Activated CD8-positive, alpha-beta memory T cell treated with anti-CD3 and anti-CD28 coated beads, Interleukin-2, amount 50 U/mL, for 4 hours (primary cell): Measurements from ENCODE around the gene TAF8.

Source experiments
- DNase-seq: peaks from one replicate; pipeline ENCODE4 v3.0.0-alpha.2; 2020

TAF8 gene

DNA sequence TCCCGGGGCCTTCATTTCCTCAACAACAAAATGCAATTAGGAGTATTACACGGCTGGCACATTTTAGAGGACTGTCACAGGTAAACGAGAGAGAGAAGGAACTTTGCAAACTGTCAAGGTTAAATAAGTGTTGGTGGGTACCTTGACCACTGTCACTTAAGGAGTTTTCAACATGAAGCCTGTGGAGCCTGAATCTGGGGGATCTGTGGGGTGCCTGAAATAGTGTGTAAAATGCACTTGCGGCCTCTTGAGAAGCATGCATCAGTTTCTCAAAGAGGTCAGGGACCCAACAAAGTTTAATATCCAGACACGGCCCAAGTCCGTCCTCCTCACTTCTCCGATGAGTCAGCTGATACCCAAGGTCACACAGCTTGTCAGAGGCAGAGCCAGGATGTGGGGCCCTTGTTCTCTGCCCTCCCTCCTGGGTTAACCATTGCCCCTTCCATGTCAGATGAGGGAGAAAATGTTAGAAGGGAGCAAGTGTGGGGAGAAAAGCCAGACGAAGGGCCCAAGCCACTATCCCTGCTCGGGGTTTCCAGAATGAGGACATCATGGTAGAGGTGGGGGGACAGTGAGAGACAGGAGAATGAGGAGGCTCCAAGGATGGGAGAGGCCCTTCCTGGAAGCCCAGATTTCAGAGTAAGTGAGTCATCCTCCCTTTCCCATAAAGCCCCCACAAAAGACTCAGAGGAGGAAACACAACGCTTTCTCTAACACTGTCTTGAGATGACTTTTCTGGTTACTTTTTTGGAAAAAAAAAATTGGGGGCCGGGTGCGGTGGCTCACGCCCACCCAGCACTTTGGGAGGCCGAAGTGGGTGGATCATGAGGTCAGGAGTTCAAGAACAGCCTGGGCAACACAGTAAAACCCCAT is 49.9 kb downstream of the TAF8 start:
- DNase-seq = no peak

DNA sequence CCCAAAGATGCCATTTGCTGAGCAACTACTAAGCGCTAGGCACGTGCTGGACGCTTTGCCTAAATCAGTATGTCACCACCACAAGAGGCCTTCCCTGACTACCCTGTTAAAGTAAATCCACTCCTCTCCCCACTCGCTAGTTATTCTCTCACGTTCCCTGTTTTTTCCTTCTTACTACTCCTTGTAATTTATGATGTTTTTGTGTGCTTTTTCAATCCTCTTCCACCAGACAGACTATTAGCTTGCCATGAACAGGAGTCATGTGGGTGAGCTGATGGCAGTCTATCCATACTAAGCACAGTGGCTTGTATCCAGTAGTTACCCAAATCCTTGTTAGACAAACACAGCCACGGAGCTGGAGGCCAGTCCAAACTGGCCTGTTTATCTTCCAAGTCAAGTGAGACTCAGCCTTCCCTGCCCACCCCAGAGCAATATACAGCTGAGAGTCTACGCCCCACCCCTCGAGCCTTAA is 50.9 kb downstream of the TAF8 start:
- DNase-seq = no peak

DNA sequence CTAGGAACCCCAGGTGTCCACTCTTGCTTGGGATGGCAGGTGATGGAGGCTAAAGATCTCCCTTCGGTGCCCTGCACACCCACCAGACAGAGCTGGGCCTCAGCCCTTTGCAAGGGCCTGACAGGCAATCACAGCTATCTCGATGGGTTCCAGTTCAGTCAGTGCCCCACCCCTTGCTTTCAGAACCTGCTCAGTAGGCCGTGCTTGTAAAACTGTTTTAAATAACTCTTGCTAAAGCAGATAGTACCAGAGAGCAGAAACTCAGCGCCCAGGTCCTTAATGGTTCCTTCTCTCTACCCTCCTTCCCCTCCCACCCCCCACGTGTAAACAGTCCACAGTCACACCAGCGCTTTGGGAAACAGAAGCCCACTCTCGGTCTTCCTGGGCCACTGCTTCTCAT is 52.9 kb downstream of the TAF8 start:
- DNase-seq = no peak

- no peak for DNase-seq
Measured at GRCh38 chr6:42103753-42104094, 53.4 kb downstream of the TAF8 start.

DNA sequence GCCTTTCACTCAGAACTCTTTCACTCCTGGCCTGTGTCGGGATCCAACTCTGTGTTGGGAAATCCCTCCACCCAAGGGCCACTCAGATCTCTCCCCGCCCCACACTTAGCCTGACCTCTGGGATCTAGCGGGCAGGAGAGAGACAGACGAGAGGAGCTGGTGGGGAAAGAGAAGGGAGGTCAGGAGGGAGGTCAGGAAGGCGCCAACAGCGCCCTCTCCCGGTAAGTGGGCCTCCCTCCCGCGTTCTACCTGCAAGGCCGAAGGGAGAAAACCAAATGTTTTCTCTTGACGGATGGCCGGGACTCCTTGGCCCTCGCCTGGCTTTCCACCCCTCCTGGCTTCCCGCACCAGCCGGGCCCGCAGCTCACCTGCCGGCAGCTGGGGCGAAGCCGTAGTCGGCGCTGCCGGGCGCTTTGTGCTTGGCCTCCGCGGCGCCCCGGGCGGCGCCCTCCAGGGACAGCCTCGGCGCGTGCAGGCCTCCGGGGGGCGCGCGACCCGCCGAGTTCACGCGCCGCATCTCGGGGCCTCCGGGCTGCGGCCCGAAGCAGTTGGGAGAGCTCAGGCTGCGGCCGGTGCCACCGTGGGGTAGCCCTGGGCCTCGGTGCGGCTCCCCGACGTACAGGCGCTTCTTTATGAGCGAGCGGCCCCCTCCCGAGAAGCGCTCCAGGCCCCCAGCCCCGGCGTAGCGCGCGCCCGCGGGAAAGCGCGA is 53.9 kb downstream of the TAF8 start:
- DNase-seq = peak; percentile 71

- no peak for DNase-seq
Measured at GRCh38 chr6:42104804-42105125, 54.4 kb downstream of the TAF8 start.

- no peak for DNase-seq
Measured at GRCh38 chr6:42105156-42105648, 54.9 kb downstream of the TAF8 start.

DNA sequence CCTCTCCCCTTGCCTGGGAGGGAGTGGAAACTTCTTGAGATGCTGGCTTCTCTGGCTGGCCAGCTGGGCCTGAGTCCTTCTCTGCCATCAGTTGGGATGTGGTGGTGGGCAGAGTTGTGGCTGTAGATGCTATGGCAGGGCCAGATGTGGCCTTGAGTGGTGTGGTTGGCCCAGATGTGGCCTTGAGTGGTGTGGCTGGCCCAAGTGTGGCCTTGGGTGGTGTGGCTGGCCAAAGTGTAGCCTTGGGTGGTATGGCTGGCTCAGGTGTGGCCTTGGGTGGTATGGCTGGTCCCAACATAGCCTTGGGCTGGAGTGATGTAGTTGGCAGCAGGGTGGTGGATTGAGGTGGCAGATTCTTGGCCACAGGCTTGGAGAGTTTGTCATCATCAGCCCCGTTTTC is 55.4 kb downstream of the TAF8 start:
- DNase-seq = no peak

DNA sequence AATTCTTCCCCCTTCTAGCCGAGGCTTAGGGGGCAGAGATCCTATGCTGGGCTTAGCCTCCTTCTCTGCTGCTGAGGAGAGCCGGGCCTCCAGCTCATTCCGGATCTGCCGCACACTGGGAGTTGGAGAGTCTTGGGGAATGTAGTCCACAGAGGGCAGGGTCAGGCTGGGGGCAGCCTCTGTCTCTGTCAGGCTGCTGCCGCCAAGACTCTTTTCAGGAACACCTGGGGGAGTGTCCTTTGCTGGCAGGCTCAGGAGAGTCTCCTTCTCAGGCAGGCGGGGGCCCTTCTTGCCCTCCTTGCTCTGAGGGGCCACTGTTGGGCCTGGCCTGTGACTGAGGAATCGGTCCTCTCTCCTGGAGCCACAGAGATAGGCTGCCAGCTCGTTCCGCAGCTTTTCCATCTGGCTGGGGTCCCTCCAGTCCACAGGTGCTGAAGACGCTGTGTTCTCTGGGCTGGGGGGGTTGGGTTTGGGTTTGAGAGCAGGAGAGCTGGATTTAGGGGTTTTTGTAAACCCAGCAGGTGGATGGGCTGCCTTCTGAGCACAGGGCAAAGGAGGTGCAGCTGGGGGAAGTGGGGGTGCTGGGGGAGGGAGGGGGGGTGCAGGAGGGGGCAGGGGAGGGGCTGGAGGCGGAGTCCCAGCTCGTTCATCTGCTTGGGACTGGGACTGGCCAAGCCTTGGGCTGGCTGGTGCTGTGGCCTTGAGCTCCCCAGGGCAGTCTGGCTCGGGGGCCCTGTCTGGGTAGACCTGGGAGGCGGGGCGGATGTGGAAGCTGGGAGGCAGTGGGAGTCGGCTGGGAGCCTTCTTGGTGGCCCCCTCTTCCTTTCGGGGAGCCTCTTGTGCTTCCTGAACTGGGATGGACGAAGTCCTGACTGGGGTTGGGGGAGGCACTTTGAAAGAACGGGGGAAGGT is 56.0 kb downstream of the TAF8 start:
- DNase-seq = no peak

- DNase-seq = no peak
Measured at GRCh38 chr6:42108071-42108470, 57.7 kb downstream of the TAF8 start.

- no peak for DNase-seq
Measured at GRCh38 chr6:42110683-42111082, 60.4 kb downstream of the TAF8 start.

GRCh38 chr6:42112351-42112750 is 62.0 kb downstream of the TAF8 start:
- DNase-seq = no peak

- no peak for DNase-seq
Measured at GRCh38 chr6:42113936-42114636, 63.8 kb downstream of the TAF8 start.

- DNase-seq = no peak
Measured at GRCh38 chr6:42117843-42118161, 67.5 kb downstream of the TAF8 start.

GRCh38 chr6:42118162-42119001 is 68.1 kb downstream of the TAF8 start:
- no peak for DNase-seq

- no peak for DNase-seq
Measured at GRCh38 chr6:42120895-42121865, 70.9 kb downstream of the TAF8 start.

- DNase-seq = no peak
Measured at GRCh38 chr6:42123379-42124103, 73.2 kb downstream of the TAF8 start.

DNA sequence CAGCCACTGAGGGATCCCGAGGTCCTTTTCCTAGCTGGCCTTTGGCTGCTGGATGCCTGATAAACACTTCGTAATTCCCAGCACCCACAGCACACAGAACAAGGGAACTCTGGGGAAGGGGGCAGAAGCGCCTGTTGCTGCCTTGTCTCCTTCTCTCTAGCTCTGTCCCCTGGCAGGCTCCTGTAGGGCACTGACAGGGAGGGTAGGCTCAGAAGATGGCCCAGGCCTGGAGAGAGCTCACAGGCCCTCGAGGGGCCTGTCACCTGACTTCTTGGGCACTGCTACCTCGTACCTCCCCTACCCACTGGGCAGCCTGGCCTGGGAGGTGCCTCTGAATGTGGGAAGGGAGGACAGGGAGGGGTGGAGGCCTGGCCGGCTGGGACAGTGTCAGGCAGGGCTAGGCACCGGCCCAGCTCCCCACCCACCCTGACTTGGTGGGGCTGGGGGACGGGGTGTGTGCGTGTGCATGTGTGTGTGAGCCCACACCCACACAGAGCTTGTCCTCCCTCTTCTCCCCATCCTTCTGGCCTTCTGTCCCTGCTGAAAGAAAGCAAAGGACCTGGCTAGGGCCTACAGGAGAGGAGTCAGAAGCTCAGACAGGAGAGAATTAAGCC is 74.0 kb downstream of the TAF8 start:
- DNase-seq = no peak

DNA sequence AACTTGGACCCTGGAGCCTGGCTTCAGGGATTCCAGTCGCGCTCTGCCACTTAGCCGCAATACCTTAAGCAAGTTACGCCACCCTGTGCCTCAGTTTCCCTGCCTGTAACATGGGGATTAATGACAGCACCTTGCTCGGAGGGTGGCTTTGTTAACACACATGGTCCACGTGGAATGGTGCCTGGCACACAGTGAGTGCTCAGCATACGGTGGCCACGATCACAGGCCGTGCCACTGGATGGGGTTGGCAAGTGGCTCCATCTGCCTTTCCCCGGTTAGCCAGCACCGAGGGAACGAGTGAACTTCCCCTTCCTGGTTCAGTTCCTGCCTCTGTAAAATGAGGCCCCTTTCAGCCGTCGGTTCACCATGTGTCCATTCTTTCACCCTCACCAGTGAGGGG is 74.9 kb downstream of the TAF8 start:
- DNase-seq = no peak
